Measurements from ENCODE around the gene MICA.

GRCh38 chr6:31368461-31368860 is 34.9 kb upstream of the MICA start:
- no peak for TF ChIP-seq EZH2 (IDR thresholded peaks at IDR 0.05; ENCODE audit: borderline replicate concordance)
- TF ChIP-seq, protein P1, sequence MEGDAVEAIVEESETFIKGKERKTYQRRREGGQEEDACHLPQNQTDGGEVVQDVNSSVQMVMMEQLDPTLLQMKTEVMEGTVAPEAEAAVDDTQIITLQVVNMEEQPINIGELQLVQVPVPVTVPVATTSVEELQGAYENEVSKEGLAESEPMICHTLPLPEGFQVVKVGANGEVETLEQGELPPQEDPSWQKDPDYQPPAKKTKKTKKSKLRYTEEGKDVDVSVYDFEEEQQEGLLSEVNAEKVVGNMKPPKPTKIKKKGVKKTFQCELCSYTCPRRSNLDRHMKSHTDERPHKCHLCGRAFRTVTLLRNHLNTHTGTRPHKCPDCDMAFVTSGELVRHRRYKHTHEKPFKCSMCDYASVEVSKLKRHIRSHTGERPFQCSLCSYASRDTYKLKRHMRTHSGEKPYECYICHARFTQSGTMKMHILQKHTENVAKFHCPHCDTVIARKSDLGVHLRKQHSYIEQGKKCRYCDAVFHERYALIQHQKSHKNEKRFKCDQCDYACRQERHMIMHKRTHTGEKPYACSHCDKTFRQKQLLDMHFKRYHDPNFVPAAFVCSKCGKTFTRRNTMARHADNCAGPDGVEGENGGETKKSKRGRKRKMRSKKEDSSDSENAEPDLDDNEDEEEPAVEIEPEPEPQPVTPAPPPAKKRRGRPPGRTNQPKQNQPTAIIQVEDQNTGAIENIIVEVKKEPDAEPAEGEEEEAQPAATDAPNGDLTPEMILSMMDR (IDR thresholded peaks at IDR 0.05; ENCODE audit: poor library complexity), result no peak
